Right ventricle myocardium superior (tissue), 1 donor: ENCODE measurements around the gene ZBTB20. TPM values are rescaled to one million over a fixed set of nuclear protein-coding genes. Genes with fewer than 3 reads are reported as not detected.

Experiments
- ATAC-seq: fragments of 200-7000 bp; cut with Tn5 transposase; one replicate; pipeline ENCODE4 v1.9.1; 2020; ENCODE audit warnings: mild to moderate bottlenecking; ENCODE audit not compliant: poor library complexity
- DNase-seq: peaks from one replicate; pipeline ENCODE4 v3.0.0-alpha.2; 2020
- intact Hi-C: fragments of 100-400 bp; cut with DNase I; formaldehyde crosslinking; loops from one replicate; pipeline ENCODE4 v1.11.2; 2022
- total RNA-seq: library from RNA; stranded (reverse); fragmentation: NEBNext Ultra II Directional; extraction: Animal tissue kit (Norgen Biotek cat#: 25700); gene quantifications from one replicate; pipeline ENCODE4 v1.2.1, GENCODE V29; 2021
- donor health status: DM: no; HTN: yes; CAD: no; lungs with severe emphysema.

ZBTB20 gene
- total RNA-seq, 1 donor from 2014 or later: 53.4 TPM

GRCh38 chr3:114974387-114974786 is 172.7 kb downstream of the ZBTB20 start:
- intact Hi-C loops: no loop called here
- ATAC-seq (no peak), DNase-seq (no peak)

- ATAC-seq: no peak
- no peak for DNase-seq
- intact Hi-C loops: no loop called here
These were observed 173.6 kb downstream of the ZBTB20 start for GRCh38 chr3:114973536-114973935.

GRCh38 chr3:114967168-114967567 is 179.9 kb downstream of the ZBTB20 start:
- ATAC-seq (no peak), DNase-seq (no peak)
- intact Hi-C loops: loop anchor here (2.0 kb wide), 1 partner anchor 20 kb away; no protein-coding TSS in a partner anchor

- DNase-seq (no peak), ATAC-seq (no peak)
- intact Hi-C loops: no loop called here
These were observed 184.9 kb downstream of the ZBTB20 start for GRCh38 chr3:114962189-114962588.

GRCh38 chr3:114958930-114959329 is 188.2 kb downstream of the ZBTB20 start:
- no peak for DNase-seq
- ATAC-seq: no peak
- intact Hi-C loops: no loop called here

- DNase-seq (no peak), ATAC-seq (no peak)
- intact Hi-C loops: no loop called here
These were observed 193.3 kb downstream of the ZBTB20 start for GRCh38 chr3:114953800-114954199.

- intact Hi-C loops: no loop called here
- DNase-seq (no peak), ATAC-seq (no peak)
These were observed 193.8 kb downstream of the ZBTB20 start for GRCh38 chr3:114953215-114953799.

- no peak for DNase-seq
- no peak for ATAC-seq
- intact Hi-C loops: no loop called here
These were observed 204.3 kb downstream of the ZBTB20 start for GRCh38 chr3:114942773-114943172.

- intact Hi-C loops: no loop called here
- no peak for DNase-seq
- ATAC-seq: no peak
These were observed 205.3 kb downstream of the ZBTB20 start for GRCh38 chr3:114941626-114942309.

- DNase-seq (no peak), ATAC-seq (no peak)
- intact Hi-C loops: no loop called here
These were observed 207.2 kb downstream of the ZBTB20 start for GRCh38 chr3:114939920-114940319.

GRCh38 chr3:114933407-114933806 is 213.7 kb downstream of the ZBTB20 start:
- intact Hi-C loops: no loop called here
- no peak for ATAC-seq
- no peak for DNase-seq

- no peak for ATAC-seq
- intact Hi-C loops: no loop called here
- no peak for DNase-seq
These were observed 216.9 kb downstream of the ZBTB20 start for GRCh38 chr3:114929971-114930732.

- ATAC-seq (no peak), DNase-seq (no peak)
- intact Hi-C loops: no loop called here
These were observed 218.0 kb downstream of the ZBTB20 start for GRCh38 chr3:114928989-114929640.

GRCh38 chr3:114904633-114905032 is 242.5 kb downstream of the ZBTB20 start:
- ATAC-seq (no peak), DNase-seq (no peak)
- intact Hi-C loops: no loop called here

GRCh38 chr3:114903213-114903612 is 243.9 kb downstream of the ZBTB20 start:
- ATAC-seq (peak; percentile 36), DNase-seq (no peak)
- intact Hi-C loops: no loop called here

GRCh38 chr3:114902691-114903101 is 244.4 kb downstream of the ZBTB20 start:
- DNase-seq (no peak), ATAC-seq (peak; percentile 4)
- intact Hi-C loops: no loop called here

GRCh38 chr3:114900908-114901307 is 246.2 kb downstream of the ZBTB20 start:
- intact Hi-C loops: no loop called here
- DNase-seq: no peak
- peak; percentile 32 for ATAC-seq

- no peak for DNase-seq
- intact Hi-C loops: no loop called here
These were observed 247.7 kb downstream of the ZBTB20 start for GRCh38 chr3:114899186-114899931.

GRCh38 chr3:114896978-114897377 is 250.1 kb downstream of the ZBTB20 start:
- ATAC-seq (no peak), DNase-seq (no peak)
- intact Hi-C loops: no loop called here

More at GRCh38 chr3:114899186-114899931, 247.7 kb downstream of the ZBTB20 start:
- peak; percentile 73 for ATAC-seq
